GM19025 (cell line): ENCODE measurements around the gene TENT4A.
A peak's percentile ranks its signal among the peaks of the same experiment; 100 is the strongest.

Experiments used
- ATAC-seq: cut with Tn5 transposase; IDR thresholded peaks from one replicate; pipeline ENCODE4 v1.9.1; 2021; ENCODE audit warnings: mild to moderate bottlenecking, low read depth, moderate library complexity; ENCODE audit not compliant: unreplicated experiment

The TENT4A gene

GRCh38 chr5:6730807-6731206 lies 17.6 kb downstream of the TENT4A start:
- no peak for ATAC-seq

GRCh38 chr5:6731465-6732237 lies 18.4 kb downstream of the TENT4A start:
- no peak for ATAC-seq

GRCh38 chr5:6732634-6733410 lies 19.6 kb downstream of the TENT4A start:
- no peak for ATAC-seq

- no peak for ATAC-seq
Measured at GRCh38 chr5:6733411-6734242, 20.4 kb downstream of the TENT4A start.

DNA sequence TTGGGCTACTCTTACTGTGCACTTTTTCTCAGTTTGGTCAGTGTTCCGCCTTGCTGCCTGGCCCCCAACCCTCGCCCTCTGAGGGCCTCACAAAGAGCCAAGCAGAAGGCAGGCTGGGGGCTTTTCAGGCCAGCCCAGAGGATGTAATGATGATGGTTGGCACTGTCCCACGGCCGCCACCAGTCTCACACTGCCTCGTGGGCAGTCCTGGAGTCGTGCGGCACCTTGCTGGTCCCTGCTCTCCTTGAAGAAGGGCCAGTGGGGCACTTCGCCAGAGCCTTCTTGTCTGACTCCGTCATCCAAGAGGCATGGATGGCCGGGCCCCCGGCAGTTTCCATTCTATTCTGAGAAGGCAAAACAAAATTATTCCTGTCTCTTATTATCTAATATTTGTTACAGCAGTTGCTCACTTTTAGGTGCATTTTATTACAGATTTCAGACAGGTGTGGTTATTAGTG lies 21.0 kb downstream of the TENT4A start:
- no peak for ATAC-seq

- no peak for ATAC-seq
Measured at GRCh38 chr5:6734781-6735180, 21.5 kb downstream of the TENT4A start.

DNA sequence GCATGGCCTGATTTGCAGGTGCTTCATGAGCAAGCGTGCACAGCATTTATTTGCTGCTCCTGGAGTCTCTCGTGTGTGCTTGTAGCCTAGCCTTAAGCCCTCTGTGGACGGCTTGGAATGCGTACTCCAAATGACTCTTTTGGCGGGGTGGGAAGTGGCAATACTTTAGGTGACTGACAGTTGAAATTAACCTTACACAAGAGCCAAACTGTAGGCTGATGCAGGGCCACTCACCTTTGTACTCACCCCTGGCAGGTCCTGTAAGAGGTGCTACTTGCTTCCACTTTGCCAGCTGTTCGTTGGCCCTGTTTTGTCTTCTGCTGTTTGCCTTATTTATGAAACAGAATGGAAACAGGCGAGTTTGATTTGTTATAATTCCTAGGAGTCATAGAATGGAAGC lies 22.9 kb downstream of the TENT4A start:
- no peak for ATAC-seq

DNA sequence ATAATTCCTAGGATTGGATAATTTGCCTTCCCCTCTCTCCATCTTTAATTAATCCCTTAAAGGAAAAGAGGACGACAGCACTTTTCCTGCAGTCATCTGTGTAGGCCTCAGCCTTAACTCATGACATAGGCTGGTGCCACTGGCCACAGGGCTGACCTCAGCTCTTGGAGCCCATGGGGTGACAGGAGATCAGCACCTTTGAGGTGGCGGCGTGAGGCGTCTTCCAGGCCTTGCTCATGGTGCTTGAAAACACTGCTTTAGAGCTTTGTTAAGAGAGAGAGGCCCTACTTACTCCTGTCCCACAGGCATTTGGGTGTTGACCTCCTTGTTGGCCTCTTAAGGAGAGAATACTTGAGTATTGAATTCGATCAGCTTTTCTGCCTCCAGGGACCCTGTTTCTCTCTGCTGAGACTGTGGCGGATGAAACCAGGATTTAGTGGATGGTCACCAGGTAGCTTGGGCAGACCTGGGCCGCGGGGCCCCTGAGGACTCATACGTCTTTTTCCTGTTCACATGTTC lies 23.4 kb downstream of the TENT4A start:
- ATAC-seq: no peak

DNA sequence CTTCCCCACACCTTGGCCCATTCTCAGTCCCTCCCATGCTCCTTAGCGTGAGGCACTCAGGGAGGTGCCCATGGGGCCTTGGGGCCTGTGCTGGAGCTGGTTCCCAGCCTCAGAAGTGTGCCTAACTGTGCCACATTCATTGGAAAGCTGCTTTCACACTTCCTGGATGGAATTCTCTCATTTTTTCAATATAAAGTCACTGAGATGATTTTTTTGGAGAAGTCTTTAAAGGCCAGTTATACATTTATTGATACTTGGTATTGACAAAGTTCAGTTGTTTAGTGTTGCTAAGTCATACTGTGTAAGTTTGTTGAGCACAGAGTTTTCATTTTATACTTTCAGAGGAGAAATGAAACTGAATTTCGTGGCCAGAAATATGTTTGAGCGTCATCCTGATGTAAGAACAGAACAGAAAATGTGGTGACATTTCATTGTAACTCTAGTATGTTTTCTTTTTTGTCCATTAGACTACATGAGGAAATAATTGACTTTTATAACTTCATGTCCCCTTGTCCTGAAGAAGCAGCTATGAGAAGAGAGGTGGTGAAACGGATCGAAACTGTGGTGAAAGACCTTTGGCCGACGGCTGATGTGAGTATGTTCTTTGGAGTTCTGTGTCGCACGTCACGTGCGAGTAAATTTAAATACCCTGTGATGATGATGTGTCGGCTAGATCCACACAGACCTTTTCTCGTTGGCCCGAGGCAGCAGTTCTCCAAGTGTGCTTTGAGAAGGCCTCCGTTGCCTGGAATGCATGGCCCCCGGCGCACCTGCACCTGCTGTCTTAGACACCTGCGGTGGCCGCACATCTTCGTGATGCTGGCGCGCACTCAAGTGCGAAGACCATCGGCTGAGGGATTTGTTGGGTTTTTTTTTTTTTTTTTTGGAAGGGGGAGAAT lies 24.1 kb downstream of the TENT4A start:
- ATAC-seq: peak; percentile 75

GRCh38 chr5:6739603-6740002 lies 26.4 kb downstream of the TENT4A start:
- no peak for ATAC-seq

- no peak for ATAC-seq
Measured at GRCh38 chr5:6740586-6741150, 27.4 kb downstream of the TENT4A start.

DNA sequence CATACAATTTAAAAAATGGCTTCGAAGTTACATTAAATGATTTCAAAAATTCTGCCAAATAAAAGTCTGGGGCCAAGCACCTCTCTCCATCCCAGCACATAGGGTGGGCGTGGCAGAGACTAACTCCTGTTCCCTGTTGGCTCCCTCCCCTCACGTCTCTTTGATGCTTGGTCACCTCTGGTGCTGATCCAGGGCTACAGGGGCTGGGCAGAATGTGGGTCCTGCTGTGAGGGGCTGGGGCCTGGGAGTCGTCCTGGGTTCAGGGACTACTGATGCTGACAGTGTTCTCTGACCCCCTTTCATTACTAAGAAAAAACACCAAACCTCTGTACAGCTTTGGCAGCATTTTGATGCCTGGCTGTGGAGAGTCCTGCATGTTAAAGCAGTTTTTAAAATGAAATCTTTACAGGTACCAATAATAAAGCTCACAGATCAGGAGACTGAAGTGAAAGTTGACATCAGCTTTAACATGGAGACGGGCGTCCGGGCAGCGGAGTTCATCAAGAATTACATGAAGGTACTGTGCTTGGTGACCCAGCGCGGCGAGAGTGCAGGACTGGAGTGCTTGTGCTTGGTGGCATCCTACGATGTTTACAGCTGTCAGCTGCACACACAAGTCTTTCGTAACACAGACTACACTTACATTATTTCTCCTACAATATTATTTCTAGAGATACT lies 29.0 kb downstream of the TENT4A start:
- no peak for ATAC-seq

GRCh38 chr5:6743161-6743560 lies 29.9 kb downstream of the TENT4A start:
- no peak for ATAC-seq

GRCh38 chr5:6744841-6745705 lies 31.8 kb downstream of the TENT4A start:
- no peak for ATAC-seq

DNA sequence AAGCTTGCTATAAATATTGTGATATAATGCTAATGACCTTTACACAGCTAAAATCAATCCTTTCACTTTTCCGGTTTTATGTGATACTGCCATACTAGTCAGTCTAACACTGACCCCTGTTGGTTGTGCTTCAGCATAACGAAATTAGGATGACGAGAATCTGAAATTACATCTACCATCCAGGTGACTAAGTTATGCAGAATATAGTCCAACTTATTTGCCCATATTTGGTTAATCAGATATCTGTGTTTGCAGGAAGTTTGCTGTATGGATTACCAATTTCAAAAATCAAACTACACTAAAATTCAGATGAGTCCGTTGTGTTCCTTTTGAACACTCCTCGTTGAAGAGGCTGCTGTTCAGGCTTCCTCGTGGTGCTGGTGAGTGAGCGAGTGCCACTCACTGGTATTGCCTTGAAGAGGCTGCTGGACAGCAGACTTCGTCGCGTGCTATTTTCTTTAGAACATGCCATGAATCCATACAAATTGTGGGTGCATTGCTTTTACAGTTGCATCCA lies 32.5 kb downstream of the TENT4A start:
- no peak for ATAC-seq

- ATAC-seq: no peak
Measured at GRCh38 chr5:6746244-6746643, 33.0 kb downstream of the TENT4A start.

GRCh38 chr5:6747103-6747502 lies 33.9 kb downstream of the TENT4A start:
- no peak for ATAC-seq

- ATAC-seq: no peak
Measured at GRCh38 chr5:6748142-6748541, 34.9 kb downstream of the TENT4A start.
